Large intestine (tissue), 3 donors: ENCODE results near the gene NSD2. TPM values are rescaled to one million over a fixed set of nuclear protein-coding genes. Genes with fewer than 3 reads are reported as not detected.
"Not testable (repeated sequence)": the region's sequence is repeated elsewhere in the genome, so short reads cannot be mapped to it uniquely, and the experiment has no call there.

Experiments
- DNase-seq, 2 donors: peaks; one replicate each; pipeline versions ENCODE4 v3.0.0 to v3.0.0-alpha.2; 2013
- H3K27ac ChIP-seq: one replicate; pipeline ENCODE4 v1.5.1; 2013; ENCODE audit warnings: low read length
- H3K27me3 ChIP-seq: 2 replicates; pipeline ENCODE4 v1.6.1; 2013; ENCODE audit warnings: low read length; ENCODE audit not compliant: control insufficient read depth, insufficient read depth
- H3K36me3 ChIP-seq: 2 replicates; pipeline ENCODE4 v1.6.1; 2013; ENCODE audit warnings: low read length; ENCODE audit not compliant: control insufficient read depth, insufficient read depth
- H3K4me1 ChIP-seq: one replicate; pipeline ENCODE4 v1.6.1; 2013; ENCODE audit warnings: low read length; ENCODE audit not compliant: control insufficient read depth, insufficient read depth
- H3K4me3 ChIP-seq: one replicate; pipeline ENCODE4 v1.5.1; 2013; ENCODE audit warnings: low read length
- H3K9me3 ChIP-seq: one replicate; pipeline ENCODE4 v1.6.1; 2013; ENCODE audit warnings: mild to moderate bottlenecking, low read depth, low read length, moderate library complexity; ENCODE audit not compliant: control insufficient read depth
- WGBS: methylation state at CpG from one replicate; pipeline ENCODE4 v1.1.5; 2013; ENCODE audit warnings: low lambda C conversion rate; ENCODE audit not compliant: insufficient coverage; 5-methylcytosine and 5-hydroxymethylcytosine counted together
- polyA plus RNA-seq: library from polyadenylated mRNA; unstranded; fragments of 120-200 nt; gene quantifications from one replicate; pipeline ENCODE4 v1.2.1, GENCODE V29; 2013

NSD2 gene
- polyA plus RNA-seq, 1 donor = 49.6 TPM

- Histone ChIP-seq H3K36me3 (peaks cover 63% of the 10 kb centered on the region), H3K27me3 (no peaks in the 10 kb centered on the region), H3K27ac (no peak overlapping the region), H3K4me3 (no peak overlapping the region), H3K9me3 (peaks cover 8% of the 10 kb centered on the region), H3K4me1 (no peaks in the 10 kb centered on the region)
- no peak for DNase-seq
- no CpG with 5 or more reads among the region's 10 CpGs for WGBS
Measured at GRCh38 chr4:1990348-1990645, 119.1 kb downstream of the NSD2 start.

- no peak overlapping the region for H3K27ac ChIP-seq
- H3K27me3 ChIP-seq = no peaks in the 10 kb centered on the region
- DNase-seq = no peak
- H3K9me3 ChIP-seq = peaks cover 8% of the 10 kb centered on the region
- no peak overlapping the region for H3K4me3 ChIP-seq
- H3K36me3 ChIP-seq = peaks cover 59% of the 10 kb centered on the region
- no peaks in the 10 kb centered on the region for H3K4me1 ChIP-seq
- no CpG with 5 or more reads among the region's 5 CpGs for WGBS
Measured at GRCh38 chr4:1990676-1991075, 119.5 kb downstream of the NSD2 start.

- no peak overlapping the region for H3K4me3 ChIP-seq
- H3K9me3 ChIP-seq = peaks cover 8% of the 10 kb centered on the region
- no peak for DNase-seq
- no peaks in the 10 kb centered on the region for H3K27me3 ChIP-seq
- H3K36me3 ChIP-seq = peaks cover 55% of the 10 kb centered on the region
- no peaks in the 10 kb centered on the region for H3K4me1 ChIP-seq
- H3K27ac ChIP-seq = no peak overlapping the region
- WGBS = no CpG with 5 or more reads among the region's 11 CpGs
Measured at GRCh38 chr4:1991087-1991486, 119.9 kb downstream of the NSD2 start.

GRCh38 chr4:1991596-1992434, 120.6 kb downstream of the NSD2 start:
- H3K27me3 ChIP-seq = no peaks in the 10 kb centered on the region
- peaks cover 8% of the 10 kb centered on the region for H3K9me3 ChIP-seq
- no CpG with 5 or more reads among the region's 37 CpGs for WGBS
- H3K4me3 ChIP-seq = no peak overlapping the region
- H3K4me1 ChIP-seq = no peaks in the 10 kb centered on the region
- H3K27ac ChIP-seq = no peak overlapping the region
- DNase-seq = no peak
- H3K36me3 ChIP-seq = peaks cover 49% of the 10 kb centered on the region

DNA sequence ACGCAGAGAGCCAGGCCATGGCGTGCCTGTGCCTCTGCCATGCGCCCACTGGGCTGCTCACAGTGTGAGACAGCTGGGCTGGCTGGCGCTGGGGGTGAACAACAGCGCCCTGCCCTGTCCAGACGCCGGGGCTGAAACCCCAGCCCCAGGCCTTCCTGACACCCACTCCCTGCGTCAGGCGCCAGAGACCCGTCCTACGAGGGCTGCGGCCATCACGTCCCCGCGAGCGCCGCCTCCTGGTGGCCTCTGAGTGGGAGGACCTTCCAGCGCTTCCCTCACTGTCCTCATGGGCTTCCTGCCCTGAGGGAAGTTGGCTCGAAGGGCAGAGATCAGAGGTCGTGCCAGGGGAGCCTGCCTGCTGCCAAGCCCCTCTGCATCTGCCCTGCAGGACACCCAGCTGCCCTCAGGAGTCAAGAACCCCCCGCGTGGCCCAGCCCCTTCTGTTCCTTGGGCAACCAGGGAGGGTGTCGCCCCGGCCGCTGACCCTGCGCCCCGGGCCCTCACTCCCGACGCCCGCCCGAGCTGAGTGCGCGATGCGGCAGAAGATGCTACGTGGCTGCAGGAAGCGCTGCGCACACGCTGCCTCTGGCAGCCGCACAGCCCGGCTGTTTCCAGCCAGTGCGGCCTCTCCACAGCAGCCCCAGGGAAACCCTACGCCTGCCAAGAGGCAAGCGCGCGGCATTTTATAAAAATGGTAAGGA, 121.4 kb downstream of the NSD2 start:
- DNase-seq = no peak
- no peak overlapping the region for H3K27ac ChIP-seq
- H3K27me3 ChIP-seq = no peaks in the 10 kb centered on the region
- no peak overlapping the region for H3K4me3 ChIP-seq
- peaks cover 1% of the 10 kb centered on the region for H3K4me1 ChIP-seq
- H3K36me3 ChIP-seq = peaks cover 42% of the 10 kb centered on the region
- H3K9me3 ChIP-seq = peaks cover 8% of the 10 kb centered on the region
- no CpG with 5 or more reads among the region's 45 CpGs for WGBS

DNA sequence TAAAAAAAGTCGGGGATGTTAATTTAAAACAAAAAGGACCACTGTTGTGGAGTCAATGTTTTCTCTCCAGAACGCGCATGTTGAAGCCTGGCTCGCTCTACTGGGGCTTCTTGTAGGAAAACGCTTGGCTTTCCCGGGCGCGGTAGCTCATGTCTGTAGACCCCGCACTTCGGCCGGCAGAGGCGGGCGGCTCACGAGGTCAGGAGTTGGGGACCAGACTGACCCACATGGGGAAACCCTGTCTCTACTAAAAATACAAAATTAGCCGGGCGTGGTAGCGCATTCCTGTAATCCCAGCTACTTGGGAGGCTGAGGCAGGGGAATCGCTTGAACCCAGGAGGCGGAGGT, 122.0 kb downstream of the NSD2 start:
- Histone ChIP-seq H3K9me3 (peaks cover 8% of the 10 kb centered on the region), H3K4me3 (no peak overlapping the region), H3K27me3 (no peaks in the 10 kb centered on the region), H3K4me1 (peaks cover 3% of the 10 kb centered on the region), H3K36me3 (peaks cover 37% of the 10 kb centered on the region), H3K27ac (no peak overlapping the region)
- no peak for DNase-seq
- WGBS = 100% methylated on average over 2 of the region's 19 CpGs

- not testable (repeated sequence) for H3K9me3 ChIP-seq, H3K4me1 ChIP-seq, H3K27me3 ChIP-seq, H3K4me3 ChIP-seq, H3K27ac ChIP-seq, DNase-seq
- peaks cover 30% of the 10 kb centered on the region for H3K36me3 ChIP-seq
- WGBS = 100% methylated on average over 2 of the region's 20 CpGs
Measured at GRCh38 chr4:1993718-1994516, 122.7 kb downstream of the NSD2 start.

- Histone ChIP-seq H3K9me3 (peaks cover 3% of the 10 kb centered on the region), H3K4me1 (peaks cover 6% of the 10 kb centered on the region), H3K36me3 (peaks cover 20% of the 10 kb centered on the region), H3K27ac (no peak overlapping the region), H3K27me3 (no peaks in the 10 kb centered on the region), H3K4me3 (no peak overlapping the region)
- WGBS = no CpG with 5 or more reads among the region's 1 CpG
- DNase-seq = no peak
Measured at GRCh38 chr4:1994938-1995337, 123.7 kb downstream of the NSD2 start.

GRCh38 chr4:1996866-1997611, 125.8 kb downstream of the NSD2 start:
- H3K36me3 ChIP-seq = peaks cover 2% of the 10 kb centered on the region
- no peak overlapping the region for H3K27ac ChIP-seq
- no peak overlapping the region for H3K4me3 ChIP-seq
- no peaks in the 10 kb centered on the region for H3K27me3 ChIP-seq
- no CpG with 5 or more reads among the region's 3 CpGs for WGBS
- DNase-seq = no peak
- peaks cover 6% of the 10 kb centered on the region for H3K9me3 ChIP-seq
- H3K4me1 ChIP-seq = peaks cover 6% of the 10 kb centered on the region

DNA sequence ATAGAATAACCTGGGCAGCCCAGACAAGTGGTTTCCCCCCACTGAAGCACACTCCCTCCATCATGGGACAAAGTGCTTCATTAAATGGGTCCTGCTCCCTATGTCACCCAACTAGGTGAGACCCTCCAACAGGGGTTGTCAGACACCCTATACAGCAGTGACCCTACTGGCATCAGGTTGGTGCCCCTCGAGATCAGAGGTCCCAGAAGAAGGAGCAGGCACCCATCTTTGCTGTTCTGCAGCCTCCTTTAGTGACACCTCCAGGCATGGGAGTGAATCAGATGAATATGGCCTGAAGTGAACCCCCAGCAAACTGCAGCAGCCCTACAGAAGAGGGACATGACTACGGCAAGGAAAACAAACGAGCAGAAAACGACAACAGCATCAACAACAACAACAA, 126.5 kb downstream of the NSD2 start:
- Histone ChIP-seq H3K9me3 (peaks cover 6% of the 10 kb centered on the region), H3K4me1 (peaks cover 6% of the 10 kb centered on the region), H3K36me3 (peaks cover 2% of the 10 kb centered on the region), H3K27me3 (no peaks in the 10 kb centered on the region), H3K4me3 (no peak overlapping the region), H3K27ac (no peak overlapping the region)
- WGBS = no CpG with 5 or more reads among the region's 4 CpGs
- DNase-seq = no peak
